ENCODE data around the gene ASMT. TPM values are rescaled to one million over a fixed set of nuclear protein-coding genes. Genes with fewer than 3 reads are reported as not detected.

Gene ASMT
- total and polyA plus RNA-seq, 10 of the 15 experiments (the other 5 are each of a cell fraction or from before 2014, with no cell fraction given), result 0.18 to 0.29 TPM; not detected in 8

DNA sequence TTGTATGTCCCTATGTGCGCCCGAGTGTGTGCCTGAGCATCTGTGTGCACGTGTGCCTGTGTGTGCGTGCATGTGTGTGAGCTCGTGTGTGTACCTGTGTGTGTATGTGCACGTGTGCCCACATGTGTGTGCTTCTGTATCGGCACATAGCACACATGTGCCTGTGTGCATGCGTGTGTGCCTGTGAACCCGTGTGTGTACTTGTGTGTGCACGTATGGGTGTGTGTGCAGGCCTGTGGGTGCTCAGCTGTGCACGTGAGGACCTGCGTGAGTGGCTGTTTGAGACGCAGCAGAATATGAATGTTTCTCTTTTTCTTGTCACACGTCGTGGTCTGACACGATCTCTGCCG lies 19.2 kb upstream of the ASMT start:
- peaks cover 15% of the 10 kb centered on the region; the same call in 1 of the 2 replicates for H3K4me1 ChIP-seq (ENCODE audit: control insufficient read depth, insufficient read depth, low read length)
- no peaks in the 10 kb centered on the region; the same call in 2 of the 3 replicates for H3K9me3 ChIP-seq (replicated peaks; ENCODE audit: control insufficient read depth, insufficient read depth, low read length)
- in situ Hi-C loops (cut with MboI), result no loop called here
- H2AFZ ChIP-seq (ENCODE audit: control insufficient read depth, low read depth, low read length), result no peak overlapping the region
- intact Hi-C loops (cut with micrococcal nuclease; ENCODE audit: unreplicated experiment), result loop anchor here (10.0 kb wide), 1 partner anchor 261 kb away; the partner anchor contains the start of gene IL3RA
- peaks cover 6% of the 10 kb centered on the region for H4K20me1 ChIP-seq (ENCODE audit: control insufficient read depth, insufficient read depth)
- H3K4me3 ChIP-seq, result no peak overlapping the region
- H3K9ac ChIP-seq (ENCODE audit: control insufficient read depth, insufficient read depth, low read length), result no peak overlapping the region
- RAD21 ChIA-PET (ENCODE audit: unreplicated experiment), result no interaction called here
- H3K79me2 ChIP-seq (ENCODE audit: control insufficient read depth, insufficient read depth, low read length), result peaks cover 47% of the 10 kb centered on the region
- POLR2A ChIA-PET, result no interaction called here
- no peaks in the 10 kb centered on the region for H3K27me3 ChIP-seq (replicated peaks in 1 of 2; ENCODE audit: control insufficient read depth in 2 of 2, insufficient read depth in 2 of 2, low read length in 1 of 2)
- 98% methylated on average over 17 of the region's 17 CpGs for WGBS (ENCODE audit: insufficient coverage, insufficient replicate concordance, low lambda C conversion rate, missing lambda C conversion rate)
- FAIRE-seq (no peak), DNase-seq (ENCODE audit: low read depth, low spot score) (no peak), ATAC-seq (no peak)
- SMC1A ChIA-PET (ENCODE audit: uncharacterized antibody, unreplicated experiment), result no interaction called here
- no TSS peak for BruUV-seq (replicated peaks)
- peaks cover 29 to 62% of the 10 kb centered on the region in 2 experiments for H3K36me3 ChIP-seq (ENCODE audit: control insufficient read depth in 2 of 2, insufficient read depth in 2 of 2, low read length in 1 of 2)
- no peak overlapping the region for H3K27ac ChIP-seq (ENCODE audit: control insufficient read depth, insufficient read depth)
- TF ChIP-seq TARDBP (IDR thresholded peaks at IDR 0.05; ENCODE audit: borderline replicate concordance) (peak; percentile 51; the same call in 1 of the 2 replicates), ATF7 (IDR thresholded peaks at IDR 0.05; ENCODE audit: low read depth) (no peak), POLR2AphosphoS5 (IDR thresholded peaks at IDR 0.05; ENCODE audit: low read length) (peak; percentile 37; the same call in 1 of the 2 replicates), POLR2A (IDR thresholded peaks at IDR 0.05; ENCODE audit: low read depth, low read length) (peak; percentile 64; the same call in 1 of the 2 replicates)
- TF ChIP-seq, protein P1, sequence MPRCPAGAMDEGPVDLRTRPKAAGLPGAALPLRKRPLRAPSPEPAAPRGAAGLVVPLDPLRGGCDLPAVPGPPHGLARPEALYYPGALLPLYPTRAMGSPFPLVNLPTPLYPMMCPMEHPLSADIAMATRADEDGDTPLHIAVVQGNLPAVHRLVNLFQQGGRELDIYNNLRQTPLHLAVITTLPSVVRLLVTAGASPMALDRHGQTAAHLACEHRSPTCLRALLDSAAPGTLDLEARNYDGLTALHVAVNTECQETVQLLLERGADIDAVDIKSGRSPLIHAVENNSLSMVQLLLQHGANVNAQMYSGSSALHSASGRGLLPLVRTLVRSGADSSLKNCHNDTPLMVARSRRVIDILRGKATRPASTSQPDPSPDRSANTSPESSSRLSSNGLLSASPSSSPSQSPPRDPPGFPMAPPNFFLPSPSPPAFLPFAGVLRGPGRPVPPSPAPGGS (IDR thresholded peaks at IDR 0.05; ENCODE audit: borderline replicate concordance, insufficient read depth, low read depth, low read length, poor library complexity, severe bottlenecking), result peak; percentile 15
- CTCF ChIA-PET, result no interaction called here
- peak overlapping the region; percentile 13; the same call in 1 of the 2 replicates for H3K4me2 ChIP-seq (ENCODE audit: control insufficient read depth, insufficient read depth)

DNA sequence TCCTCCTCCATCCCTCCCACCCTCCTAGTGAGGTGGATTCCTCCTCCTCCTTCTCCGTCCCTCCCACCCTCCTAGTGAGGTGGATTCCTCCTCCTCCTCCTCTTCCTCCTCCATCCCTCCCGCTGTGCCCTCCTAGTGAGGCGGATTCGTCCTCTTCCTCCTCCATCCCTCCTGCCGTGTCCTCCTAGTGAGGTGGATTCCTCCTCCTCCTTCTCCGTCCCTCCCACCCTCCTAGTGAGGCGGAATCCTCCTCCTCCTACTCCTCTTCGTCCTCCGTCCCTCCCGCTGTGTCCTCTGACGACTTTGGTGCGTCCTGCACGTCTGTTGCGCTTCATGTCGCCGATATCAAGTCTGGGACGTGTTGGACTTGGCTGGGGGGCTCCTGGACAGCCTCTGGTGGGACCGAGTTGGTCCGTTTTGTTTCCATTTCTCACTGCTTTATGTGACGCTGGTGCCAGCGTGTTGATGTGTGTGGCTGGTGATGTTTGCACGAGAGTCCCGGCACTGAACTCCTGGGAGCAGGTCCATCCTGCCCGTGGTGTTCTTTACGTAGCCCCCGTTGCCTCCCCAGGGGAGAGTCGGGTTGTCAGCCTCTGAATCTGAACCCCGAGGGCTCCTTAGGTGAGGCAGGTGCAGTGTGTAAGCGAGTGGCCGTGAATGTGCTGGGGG lies 18.0 kb upstream of the ASMT start:
- Histone ChIP-seq H3K9me3 (replicated peaks; ENCODE audit: control insufficient read depth, insufficient read depth, low read length) (no peaks in the 10 kb centered on the region; the same call in 2 of the 3 replicates), H3K4me2 (ENCODE audit: control insufficient read depth, insufficient read depth) (no peak overlapping the region), H3K36me3 (ENCODE audit: control insufficient read depth in 2 of 2, insufficient read depth in 2 of 2, low read length in 1 of 2) (peaks cover 29 to 73% of the 10 kb centered on the region in 2 experiments), H3K79me2 (ENCODE audit: control insufficient read depth, insufficient read depth, low read length) (peaks cover 44% of the 10 kb centered on the region), H3K27ac (ENCODE audit: control insufficient read depth, insufficient read depth) (no peak overlapping the region), H4K20me1 (ENCODE audit: control insufficient read depth, insufficient read depth) (peaks cover 6% of the 10 kb centered on the region), H2AFZ (ENCODE audit: control insufficient read depth, low read depth, low read length) (no peak overlapping the region), H3K27me3 (replicated peaks in 1 of 2; ENCODE audit: control insufficient read depth in 2 of 2, insufficient read depth in 2 of 2, low read length in 1 of 2) (no peaks in the 10 kb centered on the region), H3K4me3 (no peak overlapping the region), H3K9ac (ENCODE audit: control insufficient read depth, insufficient read depth, low read length) (no peak overlapping the region), H3K4me1 (ENCODE audit: control insufficient read depth, insufficient read depth, low read length) (peaks cover 15% of the 10 kb centered on the region; the same call in 1 of the 2 replicates)
- SMC1A ChIA-PET (ENCODE audit: uncharacterized antibody, unreplicated experiment), result no interaction called here
- BruUV-seq (replicated peaks), result no TSS peak
- POLR2A ChIA-PET, result no interaction called here
- RAD21 ChIA-PET (ENCODE audit: unreplicated experiment), result no interaction called here
- FAIRE-seq (no peak), DNase-seq (ENCODE audit: low read depth, low spot score) (no peak), ATAC-seq (no peak)
- in situ Hi-C loops (cut with MboI), result no loop called here
- TF ChIP-seq HDAC6 (IDR thresholded peaks at IDR 0.05; ENCODE audit: unreplicated experiment) (no peak), POLR2A (IDR thresholded peaks at IDR 0.05; ENCODE audit: low read depth, low read length) (peak; percentile 45; the same call in 1 of the 2 replicates)
- CTCF ChIA-PET, result no interaction called here
- 91% methylated on average over 27 of the region's 30 CpGs for WGBS (ENCODE audit: insufficient coverage, insufficient replicate concordance, low lambda C conversion rate, missing lambda C conversion rate)
- intact Hi-C loops (cut with micrococcal nuclease; ENCODE audit: unreplicated experiment), result loop anchor here (10.0 kb wide), 1 partner anchor 262 kb away; the partner anchor contains the start of gene IL3RA
